GM21737 (cell line): ENCODE data around the gene THSD1.
"Not testable (repeated sequence)": the region's sequence is repeated elsewhere in the genome, so short reads cannot be mapped to it uniquely, and the experiment has no call there.

Source experiments
- ATAC-seq: cut with Tn5 transposase; IDR thresholded peaks from one replicate; pipeline ENCODE4 v1.9.1; 2021; ENCODE audit warnings: mild to moderate bottlenecking, moderate library complexity; ENCODE audit not compliant: unreplicated experiment

Gene THSD1

GRCh38 chr13:52408071-52408658, 2.2 kb upstream of the THSD1 start:
- not testable (repeated sequence) for ATAC-seq

- ATAC-seq: not testable (repeated sequence)
Measured at GRCh38 chr13:52407436-52407835, 1.5 kb upstream of the THSD1 start.

DNA sequence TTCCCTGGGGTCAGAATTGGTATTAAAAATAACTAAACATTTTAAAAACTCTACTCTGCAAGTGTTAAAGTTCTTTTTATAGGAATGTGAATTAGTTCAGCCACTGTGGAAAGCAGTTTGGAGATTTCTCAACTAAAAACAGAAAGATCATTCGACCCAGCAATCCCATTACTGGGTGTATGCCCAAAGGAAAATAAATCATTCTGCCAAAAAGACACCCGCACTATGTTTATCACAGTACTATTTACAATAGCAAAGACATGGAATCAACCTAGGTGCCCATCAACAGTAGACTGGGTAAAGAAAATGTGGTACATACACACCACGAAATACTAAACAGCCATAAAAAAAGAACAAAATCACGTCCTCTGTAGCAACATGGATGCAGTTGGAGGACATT, 657 bp upstream of the THSD1 start:
- ATAC-seq: no peak

- no peak for ATAC-seq
Measured at GRCh38 chr13:52405369-52405766, 604 bp downstream of the THSD1 start.

- no peak for ATAC-seq
Measured at GRCh38 chr13:52399708-52400107, 6.3 kb downstream of the THSD1 start.

- no peak for ATAC-seq
Measured at GRCh38 chr13:52399046-52399445, 6.9 kb downstream of the THSD1 start.

- no peak for ATAC-seq
Measured at GRCh38 chr13:52395704-52396103, 10.3 kb downstream of the THSD1 start.

DNA sequence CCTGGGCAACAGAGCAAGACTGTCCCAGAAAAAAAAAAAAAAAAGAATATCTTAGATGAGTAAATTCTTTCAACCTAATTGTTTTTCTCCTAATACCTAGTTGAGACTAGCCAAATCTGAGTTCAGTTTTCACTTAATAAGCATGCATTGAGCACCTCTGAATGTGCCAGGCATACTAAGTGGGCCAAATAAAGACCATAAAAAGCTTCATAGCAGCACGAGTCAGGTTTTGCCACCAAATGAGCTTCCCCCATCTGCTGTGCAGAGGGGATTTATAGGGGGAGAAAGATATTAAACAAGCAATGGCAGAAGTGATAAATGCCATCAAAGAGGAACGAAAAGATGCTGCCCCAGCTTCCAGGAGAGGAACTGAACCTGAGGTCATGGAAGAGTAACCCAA, 11.4 kb downstream of the THSD1 start:
- ATAC-seq: no peak

GRCh38 chr13:52393572-52394357, 12.2 kb downstream of the THSD1 start:
- ATAC-seq: no peak

DNA sequence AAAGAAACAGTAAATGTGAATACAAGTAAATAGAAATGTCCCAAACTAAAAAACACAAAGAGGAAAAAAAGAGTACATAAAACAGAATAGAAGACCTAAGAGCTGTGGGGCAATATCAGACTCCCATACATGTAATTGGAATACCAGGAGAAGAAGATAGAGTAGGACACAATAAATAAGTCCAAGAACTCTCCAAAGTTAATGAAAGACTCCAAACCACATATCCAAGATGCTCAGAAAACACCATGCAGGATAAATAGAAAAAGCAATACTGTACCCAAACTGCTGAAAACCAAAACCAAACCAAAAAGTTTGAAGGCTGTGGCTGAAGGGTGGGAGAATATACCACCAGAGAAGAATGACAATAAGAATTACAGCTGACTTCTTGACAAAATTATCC, 18.3 kb downstream of the THSD1 start:
- no peak for ATAC-seq

GRCh38 chr13:52385870-52386269, 20.1 kb downstream of the THSD1 start:
- no peak for ATAC-seq

DNA sequence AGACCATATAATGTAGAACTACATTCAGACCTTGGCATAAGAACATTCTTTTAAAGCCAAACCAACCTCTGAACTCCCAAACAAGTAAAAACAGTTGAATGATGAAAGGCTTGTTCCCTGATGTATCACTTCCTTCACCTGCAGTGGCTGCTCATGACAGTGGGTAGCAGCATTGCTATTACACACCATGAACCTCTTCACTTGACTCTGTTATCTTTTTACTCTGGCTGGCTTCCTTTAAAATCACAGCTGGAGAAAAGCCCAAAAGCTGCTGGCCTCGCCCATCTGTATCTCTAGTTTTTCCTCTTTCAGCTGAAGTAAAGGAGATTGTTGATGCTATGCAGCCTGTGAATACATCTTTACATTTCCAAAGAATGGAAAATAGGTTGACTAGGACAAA, 22.6 kb downstream of the THSD1 start:
- ATAC-seq: no peak

- no peak for ATAC-seq
Measured at GRCh38 chr13:52378312-52378711, 27.7 kb downstream of the THSD1 start.

DNA sequence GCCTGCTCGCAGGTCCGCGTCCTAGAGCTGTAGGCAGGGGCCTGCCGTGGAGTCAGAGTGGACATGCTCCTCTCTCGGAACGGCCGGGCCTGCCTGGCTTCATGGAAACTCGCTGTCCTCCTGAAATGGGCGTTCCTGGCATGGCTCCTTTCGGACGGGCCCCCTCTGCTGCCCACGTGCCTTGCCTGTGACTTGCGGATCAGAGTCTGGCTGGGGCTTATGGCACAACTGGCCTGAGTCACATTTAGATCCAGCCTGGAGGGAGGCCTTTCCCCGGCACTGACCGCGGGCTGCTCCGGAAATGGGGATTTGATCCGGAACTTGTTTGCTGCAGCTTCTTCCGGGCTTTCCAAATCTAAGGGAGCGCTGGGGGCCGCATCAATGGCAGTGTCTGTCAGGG, 28.1 kb downstream of the THSD1 start:
- no peak for ATAC-seq

GRCh38 chr13:52374873-52375411, 31.0 kb downstream of the THSD1 start:
- ATAC-seq: no peak

GRCh38 chr13:52374389-52374788, 31.6 kb downstream of the THSD1 start:
- ATAC-seq: no peak

GRCh38 chr13:52373277-52373676, 32.7 kb downstream of the THSD1 start:
- ATAC-seq: not testable (repeated sequence)

DNA sequence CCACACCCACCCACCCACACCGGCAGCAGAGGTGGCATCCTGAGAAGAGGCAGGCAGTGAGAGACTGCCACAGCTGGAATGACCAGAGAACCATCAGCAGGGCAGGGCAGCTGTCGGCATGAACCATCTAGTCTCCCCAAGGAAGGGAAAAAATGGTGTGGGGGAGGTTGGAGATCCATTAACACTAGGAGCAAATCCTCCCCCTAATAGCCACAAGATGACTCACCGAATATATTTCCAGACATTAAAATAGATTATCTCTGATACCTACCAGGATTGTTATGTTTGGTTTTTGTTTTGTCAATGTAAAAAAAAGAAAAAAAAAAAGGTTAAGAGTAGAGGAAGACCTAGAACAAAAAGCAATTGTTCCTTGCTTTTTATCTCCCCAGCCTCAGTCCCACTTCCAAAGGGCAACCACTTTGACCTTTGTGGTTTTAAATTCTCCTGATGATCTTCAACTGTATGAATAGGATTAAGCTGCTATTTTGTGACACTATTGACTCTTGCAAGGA, 34.2 kb downstream of the THSD1 start:
- no peak for ATAC-seq

GRCh38 chr13:52366291-52366690, 39.7 kb downstream of the THSD1 start:
- ATAC-seq: no peak

DNA sequence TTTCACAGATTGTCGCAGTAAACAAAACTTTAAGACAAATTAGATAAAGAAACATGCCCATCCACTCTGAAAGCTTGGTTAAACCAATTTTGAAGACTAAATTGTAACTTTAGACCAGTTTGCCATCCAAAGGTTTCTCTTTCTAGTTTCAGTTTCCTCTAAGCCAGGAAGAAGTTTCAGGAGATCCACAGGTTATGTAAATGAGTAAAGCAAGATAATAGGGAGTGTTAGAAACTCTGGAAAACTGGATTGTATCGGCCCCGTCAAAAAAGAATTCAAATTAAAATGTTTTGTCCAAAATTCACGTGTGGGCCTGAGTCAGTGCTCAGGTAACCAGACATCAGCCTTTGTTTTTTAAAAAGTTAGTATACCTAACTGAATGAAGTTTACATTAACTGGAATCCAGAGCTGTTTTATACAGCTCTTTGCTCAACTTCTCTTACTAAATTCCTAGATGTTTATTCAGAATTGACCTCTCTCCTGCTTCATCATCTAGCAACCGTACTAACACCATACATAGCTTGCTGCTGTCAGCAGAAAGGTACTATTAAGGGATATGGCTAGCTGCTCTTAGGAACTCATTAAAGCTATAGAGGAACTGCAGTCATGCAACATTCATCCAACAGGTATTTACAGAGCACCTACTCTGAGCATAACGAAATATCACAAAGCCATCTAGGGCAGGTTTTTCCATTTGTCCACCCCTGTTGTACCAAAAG, 43.6 kb downstream of the THSD1 start:
- ATAC-seq: not testable (repeated sequence)

GRCh38 chr13:52361225-52361624, 44.7 kb downstream of the THSD1 start:
- no peak for ATAC-seq

DNA sequence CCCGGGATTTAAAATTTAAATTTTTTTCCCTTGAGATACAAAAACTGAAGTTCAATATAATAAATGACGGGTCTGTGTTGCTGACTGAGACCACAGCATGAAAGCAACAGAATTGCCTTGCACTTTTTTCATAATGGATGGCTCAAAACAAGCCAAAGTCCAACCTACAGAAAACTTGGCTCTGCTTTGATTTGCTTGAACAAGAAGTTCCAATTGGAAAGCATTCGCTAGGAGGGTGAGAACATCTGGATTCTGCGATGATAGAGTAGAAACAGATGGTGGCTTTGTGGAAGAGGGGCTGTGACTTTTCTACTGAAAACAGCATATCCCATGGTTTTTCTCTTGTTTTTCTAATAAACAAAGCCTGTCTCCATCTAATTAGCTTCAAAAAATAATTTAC, 46.4 kb downstream of the THSD1 start:
- ATAC-seq: no peak
